Activated CD8-positive, alpha-beta memory T cell treated with anti-CD3 and anti-CD28 coated beads, Interleukin-2, amount 50 U/mL, for 24 hours (primary cell): ENCODE results near the gene KCNK6.
A peak's percentile ranks its signal among the peaks of the same experiment; 100 is the strongest.
"Not testable (repeated sequence)": the region's sequence is repeated elsewhere in the genome, so short reads cannot be mapped to it uniquely, and the experiment has no call there.

Experiments
- DNase-seq: peaks from one replicate; pipeline ENCODE4 v3.0.0-alpha.2; 2020; ENCODE audit errors: extremely low read depth

Gene KCNK6

DNA sequence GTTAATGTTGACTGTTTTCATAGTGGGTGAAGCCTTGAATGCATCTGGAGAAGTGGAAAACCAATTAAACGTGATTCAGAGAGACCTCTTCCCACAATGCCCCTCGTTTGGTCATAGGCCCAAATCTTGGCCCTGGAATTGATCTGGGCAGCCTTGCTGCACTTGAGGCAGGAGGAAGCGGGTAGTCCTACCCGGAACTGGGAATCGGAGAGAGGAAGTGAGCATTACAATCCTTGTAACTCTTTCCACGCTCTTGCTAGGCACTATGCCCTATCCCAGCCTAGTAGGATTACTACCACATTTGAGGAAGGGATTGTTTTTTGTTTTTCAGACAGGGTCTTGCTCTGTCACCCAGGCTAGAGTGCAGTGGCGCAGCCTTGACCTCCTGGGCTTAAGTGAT, 3.6 kb downstream of the KCNK6 start:
- DNase-seq: no peak

DNA sequence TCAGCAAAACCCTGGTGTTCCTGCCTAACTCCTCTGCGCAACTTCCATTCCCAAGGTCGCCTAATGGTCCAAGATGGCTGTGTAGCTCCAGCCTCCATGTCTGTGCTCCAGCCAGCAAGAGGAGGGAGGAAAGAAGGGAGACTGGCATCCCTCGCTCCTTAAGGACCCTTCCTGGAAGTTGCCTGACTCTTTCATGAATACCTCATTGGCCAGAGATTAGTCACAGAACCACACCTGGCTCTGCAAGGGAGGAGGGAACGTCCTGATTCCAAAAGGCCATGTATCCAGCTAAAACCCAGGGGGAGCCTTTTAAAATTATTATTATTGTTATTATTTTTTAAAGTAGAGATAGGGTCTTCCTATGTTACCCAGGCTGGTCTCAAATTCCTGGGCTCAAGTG, 4.8 kb downstream of the KCNK6 start:
- DNase-seq: no peak

DNA sequence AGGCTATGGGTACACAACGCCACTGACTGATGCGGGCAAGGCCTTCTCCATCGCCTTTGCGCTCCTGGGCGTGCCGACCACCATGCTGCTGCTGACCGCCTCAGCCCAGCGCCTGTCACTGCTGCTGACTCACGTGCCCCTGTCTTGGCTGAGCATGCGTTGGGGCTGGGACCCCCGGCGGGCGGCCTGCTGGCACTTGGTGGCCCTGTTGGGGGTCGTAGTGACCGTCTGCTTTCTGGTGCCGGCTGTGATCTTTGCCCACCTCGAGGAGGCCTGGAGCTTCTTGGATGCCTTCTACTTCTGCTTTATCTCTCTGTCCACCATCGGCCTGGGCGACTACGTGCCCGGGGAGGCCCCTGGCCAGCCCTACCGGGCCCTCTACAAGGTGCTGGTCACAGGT, 6.9 kb downstream of the KCNK6 start:
- no peak for DNase-seq

DNA sequence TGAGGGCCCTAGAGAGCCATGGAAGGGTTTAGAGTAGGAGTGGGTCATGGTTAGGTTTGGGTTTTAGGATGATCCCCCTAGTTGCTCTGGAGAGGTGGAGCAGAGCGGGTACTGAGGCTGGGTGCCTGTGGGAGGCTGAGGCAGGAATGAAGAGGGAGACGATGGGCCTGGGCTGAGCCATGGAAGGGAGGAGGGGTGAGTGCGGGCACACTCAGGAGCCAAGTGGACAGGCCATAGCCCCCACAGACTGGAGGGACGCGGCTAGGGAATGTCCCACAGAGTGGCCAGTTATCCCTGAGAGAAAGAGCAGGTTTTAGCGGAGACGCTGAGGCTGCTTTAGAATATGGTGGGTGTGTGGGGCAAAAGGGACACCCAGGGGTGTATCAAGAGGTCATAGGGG, 10.0 kb downstream of the KCNK6 start:
- DNase-seq: no peak

DNA sequence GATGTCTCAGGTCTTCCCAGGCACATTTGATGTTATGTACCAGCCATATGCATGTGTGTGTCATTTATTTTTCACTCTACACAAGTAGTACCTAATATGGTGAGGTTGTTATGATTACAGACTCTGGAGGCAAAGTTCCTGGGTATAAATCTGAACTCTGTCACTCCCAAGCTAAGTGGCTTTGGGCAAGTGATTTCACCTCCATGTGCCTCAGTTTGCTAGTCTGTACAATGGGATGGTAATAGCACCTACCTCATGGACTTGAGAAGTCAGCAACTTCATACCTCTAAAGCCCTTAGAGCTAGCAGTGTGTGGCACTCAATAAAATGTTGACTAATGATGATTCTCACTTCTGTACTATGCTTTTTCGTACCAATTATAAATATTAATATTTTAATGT, 12.1 kb downstream of the KCNK6 start:
- DNase-seq: no peak

DNA sequence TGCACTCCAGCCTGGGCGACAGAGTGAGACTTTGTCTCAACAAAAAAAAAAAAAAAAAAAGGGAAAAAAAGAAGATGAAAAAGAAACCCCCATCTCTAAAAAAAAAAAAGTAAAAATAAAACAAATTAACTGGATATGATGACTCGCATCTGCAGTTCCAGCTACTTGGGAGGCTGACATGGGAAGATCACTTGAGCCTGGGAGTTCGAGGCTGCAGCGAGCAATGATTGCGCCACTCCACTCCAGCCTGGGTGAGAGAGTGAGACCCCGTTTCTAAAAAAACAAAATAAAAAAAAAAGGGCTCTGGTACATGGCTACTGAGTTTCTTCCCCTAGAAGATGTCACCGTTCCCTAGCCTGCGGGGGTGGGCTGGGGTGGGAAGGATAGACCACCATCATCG, 13.6 kb downstream of the KCNK6 start:
- DNase-seq: no peak

DNA sequence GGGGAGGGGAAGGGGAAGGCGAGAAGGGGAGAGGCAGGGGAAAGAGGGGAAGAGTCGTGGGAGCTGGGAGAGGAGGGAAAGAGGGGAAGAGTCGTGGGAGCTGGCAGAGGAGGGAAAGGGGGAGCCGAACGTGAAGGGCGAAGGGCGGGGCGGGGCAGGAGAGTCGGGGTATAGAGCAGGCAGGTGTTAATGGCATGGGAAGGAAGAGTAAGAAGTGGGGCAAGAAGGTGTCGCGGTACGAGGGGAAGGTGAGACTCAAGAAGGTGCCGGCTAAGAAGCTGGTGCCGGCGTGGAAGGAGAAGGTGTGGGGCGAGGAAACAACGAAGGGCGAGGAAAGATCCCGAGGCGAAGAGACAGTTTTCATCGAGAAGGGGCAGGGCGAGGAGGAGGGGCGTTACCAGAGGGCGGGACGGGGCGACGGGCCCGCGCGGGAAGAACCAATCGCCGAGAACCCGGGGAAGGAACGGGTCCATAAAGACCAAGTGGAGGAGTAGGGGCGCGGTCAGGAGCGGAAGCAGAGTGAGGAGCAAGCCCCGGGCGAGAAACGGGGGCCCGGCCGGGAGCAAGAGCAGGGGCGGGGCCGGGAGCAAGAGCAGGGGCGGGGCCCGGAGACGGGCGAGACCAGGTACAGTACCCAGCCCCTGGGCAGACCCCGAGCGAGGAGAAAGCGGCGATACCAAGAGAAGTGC, 16.4 kb downstream of the KCNK6 start:
- DNase-seq: peak; percentile 90

DNA sequence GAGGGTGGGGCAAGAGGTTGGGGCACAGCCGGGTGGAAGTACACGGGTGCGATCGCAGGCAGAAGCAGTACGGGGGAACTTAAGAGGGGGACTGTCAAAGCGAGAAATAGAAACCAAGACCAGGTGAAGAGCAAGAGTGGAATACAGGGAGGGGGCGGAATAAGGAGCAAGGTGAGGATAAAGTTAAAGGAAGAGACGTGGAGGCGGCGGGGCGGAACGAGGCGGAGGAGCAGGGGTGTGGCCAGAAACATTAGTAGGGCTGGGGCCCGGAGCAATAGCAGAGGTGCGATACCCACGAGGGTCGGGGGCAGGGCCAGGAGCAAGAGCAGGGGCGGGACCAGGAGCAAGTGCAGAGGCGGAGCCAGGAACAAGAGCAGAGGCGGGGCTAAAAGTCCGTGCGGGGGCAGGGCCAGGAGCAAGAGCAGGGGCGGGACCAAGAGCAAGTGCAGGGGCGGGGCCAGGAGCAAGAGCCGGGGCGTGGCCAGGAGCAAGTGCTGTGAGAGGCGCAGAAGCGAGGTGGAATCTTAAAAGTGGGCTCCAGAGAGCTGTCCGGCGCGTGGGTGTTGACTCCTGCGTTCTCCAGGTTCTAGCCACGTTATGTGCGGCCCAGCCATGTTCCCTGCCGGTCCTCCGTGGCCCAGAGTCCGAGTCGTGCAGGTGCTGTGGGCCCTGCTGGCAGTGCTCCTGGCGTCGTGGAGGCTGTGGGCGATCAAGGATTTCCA, 17.2 kb downstream of the KCNK6 start:
- DNase-seq: peak; percentile 91

DNA sequence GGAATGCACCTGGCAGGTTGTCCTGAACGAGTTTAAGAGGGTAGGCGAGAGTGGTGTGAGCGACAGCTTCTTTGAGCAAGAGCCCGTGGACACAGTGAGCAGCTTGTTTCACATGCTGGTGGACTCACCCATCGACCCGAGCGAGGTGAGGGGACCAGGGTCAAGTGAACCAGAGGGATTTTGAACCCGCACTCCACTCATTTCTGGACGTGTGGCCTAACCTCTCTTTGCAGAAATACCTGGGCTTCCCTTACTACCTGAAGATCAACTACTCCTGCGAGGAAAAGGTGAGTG, 17.7 kb downstream of the KCNK6 start:
- DNase-seq: no peak

DNA sequence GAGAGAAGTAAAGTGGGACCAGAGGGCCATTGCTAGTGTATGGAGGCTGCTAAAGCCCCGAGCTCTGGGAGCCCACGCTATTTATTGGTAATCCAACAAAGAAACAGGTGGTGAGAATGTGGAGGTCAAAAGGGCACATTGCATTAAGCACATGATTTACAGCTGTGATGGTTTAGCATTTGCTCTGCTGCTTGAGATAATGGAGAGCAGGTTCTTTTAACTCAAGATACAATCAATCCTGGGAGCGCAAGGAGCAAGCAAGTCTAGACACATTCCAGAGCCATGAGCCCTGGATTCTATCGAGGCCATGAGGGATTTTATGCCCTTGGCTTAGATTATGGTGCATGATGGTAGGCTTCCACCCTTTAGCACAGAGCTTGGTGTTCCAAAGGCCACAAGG, 19.4 kb downstream of the KCNK6 start:
- not testable (repeated sequence) for DNase-seq

DNA sequence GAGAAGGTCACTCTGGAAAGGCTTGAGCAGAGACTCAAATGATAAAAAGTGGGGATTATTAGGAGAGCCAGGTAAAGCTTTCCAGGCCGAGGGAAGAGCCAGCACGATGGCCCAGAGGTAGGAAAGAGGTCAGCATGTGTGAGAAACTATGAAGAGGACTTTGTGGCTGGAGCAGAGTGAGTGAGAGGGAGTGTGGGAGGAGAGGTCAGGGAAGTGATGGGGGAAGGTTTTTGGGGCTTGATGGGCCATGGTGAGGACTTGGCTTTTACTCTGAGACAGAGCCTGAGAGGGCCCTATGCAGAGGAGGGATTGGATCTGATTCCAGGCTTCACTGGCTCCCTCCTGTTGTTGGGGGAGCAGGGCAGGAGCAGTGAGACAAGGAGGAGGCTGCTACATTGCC, 21.3 kb downstream of the KCNK6 start:
- DNase-seq: no peak

DNA sequence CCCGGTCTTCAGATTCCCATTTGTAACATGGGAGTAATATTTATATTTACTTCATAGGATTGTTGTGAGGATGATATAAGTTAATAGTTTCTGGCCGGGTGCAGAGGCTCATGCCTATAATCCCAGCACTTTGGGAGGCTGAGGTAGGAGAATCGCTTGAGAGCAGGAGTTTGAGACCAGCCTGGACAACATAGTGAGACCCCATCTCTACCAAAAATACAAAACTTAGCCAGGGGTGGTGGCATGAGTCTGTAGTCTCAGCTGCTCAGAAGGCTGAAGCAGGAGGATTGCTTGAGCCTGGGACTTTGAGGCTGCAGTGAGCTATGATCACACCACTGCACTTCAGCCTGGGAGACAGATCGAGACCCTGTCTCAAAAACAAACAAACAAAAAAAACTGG, 27.2 kb downstream of the KCNK6 start:
- no peak for DNase-seq

DNA sequence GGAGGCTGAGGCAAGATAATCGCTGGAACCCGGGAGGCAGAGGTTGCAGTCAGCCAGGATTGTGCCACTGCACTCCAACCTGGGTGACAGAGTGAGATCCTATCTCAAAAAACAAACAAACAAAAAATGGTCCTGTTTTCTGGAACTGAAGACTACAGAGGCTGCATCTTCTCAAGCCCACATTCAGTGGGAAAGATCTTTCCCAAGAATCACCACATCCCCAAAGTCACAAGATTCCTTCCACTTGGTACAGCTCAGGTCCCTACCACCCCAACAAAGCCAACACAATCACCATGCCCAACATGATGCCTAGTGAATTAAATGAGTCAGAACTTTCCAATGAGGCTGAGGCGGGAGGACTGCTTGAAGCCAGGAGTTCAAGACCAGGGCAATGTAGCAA, 31.2 kb downstream of the KCNK6 start:
- DNase-seq: no peak

DNA sequence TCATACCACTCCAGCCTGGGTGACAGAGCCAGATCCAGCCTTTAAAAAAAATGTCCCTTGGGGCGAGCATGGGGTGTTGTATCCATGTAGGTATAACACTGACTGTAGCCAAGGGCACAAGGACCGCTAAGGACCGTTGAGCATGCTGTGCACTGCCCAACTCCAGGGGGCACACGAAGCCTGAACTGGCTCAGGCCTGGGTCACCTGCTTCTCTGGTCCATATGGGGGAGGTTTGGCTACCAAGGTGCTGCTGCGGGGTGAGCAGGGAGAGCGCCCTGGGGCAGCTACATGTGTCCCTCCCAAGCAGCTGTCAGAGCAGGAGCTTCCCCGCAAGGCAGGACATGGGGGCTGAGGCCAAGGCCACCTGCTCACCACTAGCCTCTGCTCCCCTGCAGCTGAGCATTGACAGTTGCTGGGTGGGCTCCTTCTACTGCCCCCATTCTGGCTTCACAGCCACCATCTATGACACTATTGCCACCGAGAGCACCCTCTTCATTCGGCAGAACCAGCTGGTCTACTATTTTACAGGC, 32.3 kb downstream of the KCNK6 start:
- DNase-seq: no peak

DNA sequence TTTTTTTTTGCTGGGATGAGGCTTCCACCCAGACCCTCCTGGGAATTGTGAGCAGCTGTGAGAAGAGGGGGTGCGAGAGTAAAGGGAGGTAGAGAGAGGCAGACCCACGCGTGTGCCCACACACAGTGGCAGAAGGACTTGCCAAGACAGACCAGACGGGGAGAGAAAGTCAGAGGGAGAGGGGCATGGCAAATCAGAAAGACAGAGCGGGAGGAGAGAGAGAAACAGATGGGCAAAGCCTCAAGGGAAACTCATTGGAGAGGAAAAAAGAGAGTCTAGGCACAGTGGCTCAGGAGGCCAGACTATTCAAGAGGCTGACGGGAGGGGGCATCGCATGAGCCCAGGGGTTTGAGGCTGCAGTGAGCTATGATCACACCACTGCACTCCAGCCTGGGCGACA, 33.0 kb downstream of the KCNK6 start:
- no peak for DNase-seq

DNA sequence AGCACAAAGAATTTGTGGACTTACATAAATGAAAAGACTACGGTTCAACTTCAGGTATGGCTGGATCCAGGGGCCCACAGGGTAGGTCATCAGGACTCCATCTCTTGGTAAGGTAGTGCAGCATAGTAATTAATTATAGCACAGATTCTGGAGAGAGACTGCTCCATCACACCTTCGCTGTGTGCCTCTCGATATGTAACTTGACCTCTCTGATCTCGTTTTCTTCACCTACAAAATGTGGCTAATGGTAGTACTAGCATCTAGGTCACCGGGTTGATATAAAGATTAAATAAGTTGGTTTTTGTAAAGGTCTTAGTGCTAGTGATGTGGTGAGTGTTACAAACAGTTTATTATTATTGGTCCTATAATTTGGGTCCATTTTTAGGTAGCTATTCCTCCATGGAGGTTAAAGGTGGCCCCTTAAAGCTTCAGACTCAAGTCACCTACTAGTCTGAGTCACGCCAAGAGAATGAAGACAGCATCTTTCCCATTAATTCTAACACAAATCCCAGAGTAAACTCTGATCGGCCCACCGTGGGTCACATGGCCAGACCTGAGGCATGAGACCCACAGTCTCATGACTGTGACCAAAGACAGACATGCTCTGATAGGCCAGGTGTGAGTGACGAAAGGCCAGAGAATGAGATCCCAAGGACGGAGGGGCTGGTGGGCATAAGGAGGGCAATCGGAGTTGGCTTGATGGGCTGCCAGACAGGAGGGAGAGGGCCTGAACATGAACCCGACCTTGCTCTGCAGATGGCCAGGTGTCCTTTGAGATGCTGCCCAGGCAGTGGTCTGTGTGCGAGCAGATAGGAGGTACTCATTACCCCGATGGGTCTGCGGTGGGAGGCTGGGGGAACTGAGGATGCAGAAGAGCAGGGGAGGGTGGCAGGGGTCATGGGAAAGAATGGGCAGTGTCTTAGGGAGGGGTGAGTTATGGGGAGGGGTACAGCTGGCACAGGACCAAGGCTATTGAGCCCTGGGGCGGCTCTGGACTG, 36.4 kb downstream of the KCNK6 start:
- DNase-seq: no peak

DNA sequence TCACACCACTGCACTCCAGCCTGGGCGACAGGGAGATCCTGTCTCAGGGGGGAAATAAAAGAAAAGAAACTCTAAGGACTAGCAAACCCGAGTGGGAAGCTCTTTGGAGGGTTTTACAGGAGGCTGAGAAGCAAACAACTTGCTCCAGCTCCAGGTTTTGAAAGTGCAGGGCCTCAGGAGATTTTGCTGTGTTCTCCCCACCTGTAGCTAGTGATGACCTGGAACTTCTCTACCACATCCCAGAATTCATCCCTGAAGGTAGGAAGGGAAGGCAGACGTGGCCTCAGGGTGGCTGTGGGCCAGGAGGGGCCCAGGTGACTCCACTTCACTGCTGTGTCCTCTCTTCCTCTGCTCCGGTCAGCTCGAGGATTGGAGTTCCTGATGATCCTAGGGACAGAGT, 38.4 kb downstream of the KCNK6 start:
- DNase-seq: no peak

DNA sequence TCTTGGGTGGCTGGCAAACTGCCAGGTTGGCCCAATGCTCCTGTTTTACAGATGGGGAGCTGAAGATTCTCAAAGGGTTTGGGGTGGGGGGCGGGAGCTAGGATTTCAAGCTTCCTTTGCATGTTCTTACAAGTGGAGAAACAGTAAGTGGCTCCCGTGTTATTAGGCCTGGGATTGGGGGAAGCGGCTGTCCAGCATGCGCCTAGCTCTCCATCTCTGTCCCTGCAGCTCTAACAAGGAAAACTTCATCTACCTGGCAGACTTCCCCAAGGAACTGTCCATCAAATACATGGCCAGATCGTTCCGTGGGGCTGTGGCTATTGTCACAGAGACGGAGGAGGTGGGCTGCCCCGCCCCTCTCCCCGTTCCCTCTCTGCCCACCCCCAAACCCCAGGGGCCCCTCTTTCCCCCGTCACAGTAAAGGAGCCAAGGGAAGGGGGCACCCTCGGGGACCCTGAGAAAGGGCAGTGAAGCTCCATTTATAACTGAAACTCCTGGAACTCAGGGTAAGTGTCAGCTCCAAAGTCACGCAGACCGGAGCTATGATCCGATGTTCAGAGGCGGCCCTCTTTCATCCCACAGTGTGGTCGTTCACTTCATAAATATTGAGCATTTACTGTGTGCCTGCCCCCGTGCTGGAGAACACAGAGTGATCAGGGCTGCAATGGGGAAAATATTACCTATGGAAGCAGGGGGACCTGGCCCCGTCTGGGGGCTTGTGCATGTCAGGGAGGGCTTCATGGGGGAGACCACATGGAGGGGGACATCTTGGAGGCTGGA, 39.8 kb downstream of the KCNK6 start:
- DNase-seq: no peak

DNA sequence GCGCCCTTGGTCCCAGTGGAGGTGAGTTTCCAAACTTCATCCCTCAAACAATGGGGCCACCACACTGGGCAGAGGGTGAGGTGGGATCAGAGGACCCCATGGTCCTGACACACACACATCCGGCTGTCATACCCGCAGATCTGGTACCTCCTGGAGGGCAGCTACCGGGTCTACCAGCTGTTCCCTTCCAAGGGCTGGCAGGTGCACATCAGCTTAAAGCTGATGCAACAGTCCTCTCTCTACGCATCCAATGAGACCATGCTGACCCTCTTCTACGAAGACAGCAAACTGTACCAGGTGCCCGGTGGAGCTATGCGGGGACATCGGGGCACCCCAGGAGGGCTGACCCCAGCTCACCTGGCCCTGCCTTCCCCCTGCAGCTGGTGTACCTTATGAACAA, 40.7 kb downstream of the KCNK6 start:
- no peak for DNase-seq

DNA sequence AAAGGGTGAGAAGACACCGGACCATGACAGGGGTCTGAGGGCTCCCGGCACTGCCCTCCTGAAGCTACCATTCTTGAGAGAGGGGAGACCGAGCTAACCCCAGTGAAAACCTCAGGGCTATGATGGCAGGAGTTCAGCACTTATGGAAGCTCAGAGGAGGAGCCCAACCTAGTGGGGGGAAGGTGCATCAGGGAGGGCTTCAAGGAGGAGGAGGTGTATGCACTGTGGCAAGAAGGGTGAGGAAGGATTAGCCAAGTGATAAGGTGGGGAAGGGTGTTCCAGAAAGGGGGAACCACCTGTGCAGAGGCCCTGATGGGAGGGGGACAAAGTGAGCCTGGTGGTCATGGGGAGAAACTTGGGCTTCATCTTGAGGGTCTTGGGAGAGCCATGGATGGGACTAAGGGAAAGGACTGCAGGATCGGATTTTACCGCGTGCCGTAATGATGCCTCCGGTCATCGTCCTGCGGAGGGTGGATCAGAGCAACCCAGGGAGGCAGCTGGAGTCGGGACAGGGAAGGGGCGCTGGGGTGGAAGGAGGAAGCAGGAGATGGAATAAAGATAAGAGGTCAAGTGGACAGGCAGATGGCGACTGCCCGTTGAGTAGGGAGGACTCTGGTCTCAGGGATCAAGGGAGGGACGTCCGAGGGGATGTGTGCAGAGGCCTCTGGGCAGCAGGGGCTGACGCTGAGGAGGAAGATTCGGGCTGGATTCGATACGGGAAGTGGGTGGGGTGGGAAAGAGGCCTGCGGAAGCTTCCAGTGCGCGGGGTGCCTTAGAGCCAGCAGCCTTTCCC, 41.4 kb downstream of the KCNK6 start:
- DNase-seq: no peak

DNA sequence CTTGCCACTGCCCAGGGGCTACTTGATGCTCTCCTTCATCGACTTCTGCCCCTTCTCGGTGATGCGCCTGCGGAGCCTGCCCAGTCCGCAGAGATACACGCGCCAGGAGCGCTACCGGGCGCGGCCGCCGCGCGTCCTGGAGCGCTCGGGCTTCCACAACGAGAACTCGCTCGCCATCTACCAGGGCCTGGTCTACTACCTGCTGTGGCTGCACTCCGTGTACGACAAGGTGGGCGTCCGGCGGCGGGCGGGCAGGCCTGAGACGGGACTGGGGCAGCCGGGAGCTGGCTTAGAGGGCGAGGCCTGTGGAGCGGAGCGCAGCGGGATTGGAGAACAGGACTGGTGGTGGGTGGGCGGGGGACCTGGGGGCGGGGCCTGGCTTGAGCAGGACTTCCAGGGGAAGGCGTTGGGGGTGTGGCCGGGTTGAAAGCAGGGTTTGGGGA, 42.0 kb downstream of the KCNK6 start:
- peak; percentile 27 for DNase-seq
